CD4-positive, CD25-positive, alpha-beta regulatory T cell (primary cell): ENCODE results near the gene ELMO1. TPM values are rescaled to one million over a fixed set of nuclear protein-coding genes. Genes with fewer than 3 reads are reported as not detected.

ENCODE experiments used
- ATAC-seq, 2 donors: fragments of 150-1000 bp; cut with Tn5 transposase; one replicate each; pipeline ENCODE4 v1.10.0; 2021; ENCODE audit warnings: low read depth in 2 of 2, moderate number of reproducible peaks in 2 of 2, moderate library complexity in 1 of 2
- DNase-seq, 3 donors: peaks; one replicate each; pipeline versions ENCODE4 v3.0.0 to v3.0.0-alpha.2; 2012 to 2022; ENCODE audit warnings: mixed read lengths in 1 of 3
- H3K27ac ChIP-seq: one replicate; pipeline ENCODE4 v1.7.0; 2013; ENCODE audit warnings: mild to moderate bottlenecking, low read length; ENCODE audit not compliant: insufficient read depth, poor library complexity, severe bottlenecking
- H3K27me3 ChIP-seq: one replicate; pipeline ENCODE4 v1.7.0; 2013; ENCODE audit warnings: low read length; ENCODE audit not compliant: control insufficient read depth, insufficient read depth
- H3K36me3 ChIP-seq: one replicate; pipeline ENCODE4 v1.7.0; 2013; ENCODE audit warnings: mild to moderate bottlenecking, low read length, moderate library complexity; ENCODE audit not compliant: control insufficient read depth, insufficient read depth
- H3K4me1 ChIP-seq: 2 replicates; pipeline ENCODE4 v1.7.0; 2013; ENCODE audit warnings: mild to moderate bottlenecking, low read length; ENCODE audit not compliant: insufficient read depth, control insufficient read depth, poor library complexity, severe bottlenecking
- H3K4me3 ChIP-seq: one replicate; pipeline ENCODE4 v1.7.0; 2013; ENCODE audit warnings: low read depth, mild to moderate bottlenecking, low read length, moderate library complexity
- H3K9me3 ChIP-seq, 2 experiments: 1 replicate in 1 of 2; 2 replicates in 1 of 2; pipeline ENCODE4 v1.7.0; 2013; ENCODE audit warnings: low read length in 2 of 2, mild to moderate bottlenecking in 1 of 2, moderate library complexity in 1 of 2; ENCODE audit not compliant: control insufficient read depth in 2 of 2
- H3K27ac Mint-ChIP-seq, 3 donors: one replicate each; pipeline ENCODE4 v1.8.0; 2020 to 2022; ENCODE audit warnings: mild to moderate bottlenecking in 3 of 3, mixed read lengths in 3 of 3, moderate library complexity in 2 of 3
- H3K27me3 Mint-ChIP-seq: one replicate; pipeline ENCODE4 v1.8.0; 2022; ENCODE audit warnings: mild to moderate bottlenecking, mixed read lengths
- H3K36me3 Mint-ChIP-seq: one replicate; pipeline ENCODE4 v1.8.0; 2020; ENCODE audit warnings: mixed read lengths
- H3K4me1 Mint-ChIP-seq, 4 donors: one replicate each; pipeline ENCODE4 v1.8.0; 2020 to 2022; ENCODE audit warnings: mixed read lengths in 4 of 4, mild to moderate bottlenecking in 1 of 4
- H3K4me3 Mint-ChIP-seq, 4 donors: one replicate each; pipeline ENCODE4 v1.8.0; 2020 to 2022; ENCODE audit warnings: mild to moderate bottlenecking in 4 of 4, mixed read lengths in 4 of 4, moderate library complexity in 3 of 4
- H3K9me3 Mint-ChIP-seq, 7 donors: one replicate each; pipeline ENCODE4 v1.8.0; 2020 to 2022; ENCODE audit warnings: mixed read lengths in 7 of 7, mild to moderate bottlenecking in 3 of 7, moderate library complexity in 2 of 7
- polyA plus RNA-seq, 4 donors: library from polyadenylated mRNA; unstranded; fragments of 300-500 nt; fragmentation: Illumina TruSeq; gene quantifications; one replicate each; pipeline ENCODE4 v1.2.3, GENCODE V29; 2021
- total RNA-seq: library from RNA; stranded (reverse); gene quantifications from one replicate; pipeline ENCODE4 v1.2.3, GENCODE V29; 2022

ELMO1 gene
- total and polyA plus RNA-seq, 5 donors from 2014 or later = 39.5 to 162 (median 53.5) TPM

DNA sequence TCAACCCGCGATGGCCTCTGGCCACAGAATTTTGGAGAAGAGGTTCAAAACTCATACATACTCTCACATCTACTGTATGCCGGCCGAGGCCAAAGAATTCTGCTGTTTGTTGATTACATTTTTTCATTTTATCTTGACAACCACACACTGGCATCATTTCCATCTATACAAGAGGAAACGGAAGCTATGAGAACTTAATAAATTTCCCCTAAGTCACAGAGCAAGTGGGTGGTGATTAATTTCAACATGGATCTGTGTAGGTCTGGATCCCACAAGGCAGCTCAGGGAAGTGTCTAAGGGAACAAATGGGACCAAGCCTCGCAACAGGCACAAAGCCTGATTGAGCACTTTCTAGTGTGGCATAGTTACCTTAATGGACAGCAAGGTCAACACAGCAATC, 18.0 kb downstream of the ELMO1 start:
- H3K9me3 Mint-ChIP-seq = peaks cover 0 to 2% (median 0%) of the 10 kb centered on the region in 7 donors
- Histone ChIP-seq H3K27me3 (no peaks in the 10 kb centered on the region), H3K4me3 (no peak overlapping the region), H3K36me3 (no peaks in the 10 kb centered on the region), H3K4me1 (peaks cover 4% of the 10 kb centered on the region), H3K27ac (no peak overlapping the region), H3K9me3 (no peaks in the 10 kb centered on the region)
- no peak for ATAC-seq
- H3K27me3 Mint-ChIP-seq = no peaks in the 10 kb centered on the region
- no peak for DNase-seq
- no peak overlapping the region for H3K4me3 Mint-ChIP-seq
- peaks cover 0 to 42% (median 19%) of the 10 kb centered on the region in 4 donors for H3K4me1 Mint-ChIP-seq
- H3K36me3 Mint-ChIP-seq = peaks cover 31% of the 10 kb centered on the region
- H3K27ac Mint-ChIP-seq = no peak overlapping the region

GRCh38 chr7:37430171-37430570, 18.5 kb downstream of the ELMO1 start:
- ATAC-seq (no peak), DNase-seq (no peak)
- Mint-ChIP-seq H3K4me3 (no peak overlapping the region), H3K9me3 (peaks cover 0 to 2% (median 0%) of the 10 kb centered on the region in 7 donors), H3K36me3 (peaks cover 31% of the 10 kb centered on the region), H3K27ac (no peak overlapping the region), H3K27me3 (no peaks in the 10 kb centered on the region), H3K4me1 (peaks cover 0 to 37% (median 19%) of the 10 kb centered on the region in 4 donors)
- no peak overlapping the region for H3K27ac ChIP-seq
- no peaks in the 10 kb centered on the region for H3K9me3 ChIP-seq
- H3K36me3 ChIP-seq = no peaks in the 10 kb centered on the region
- no peak overlapping the region for H3K4me3 ChIP-seq
- H3K4me1 ChIP-seq = peaks cover 4% of the 10 kb centered on the region
- no peaks in the 10 kb centered on the region for H3K27me3 ChIP-seq

DNA sequence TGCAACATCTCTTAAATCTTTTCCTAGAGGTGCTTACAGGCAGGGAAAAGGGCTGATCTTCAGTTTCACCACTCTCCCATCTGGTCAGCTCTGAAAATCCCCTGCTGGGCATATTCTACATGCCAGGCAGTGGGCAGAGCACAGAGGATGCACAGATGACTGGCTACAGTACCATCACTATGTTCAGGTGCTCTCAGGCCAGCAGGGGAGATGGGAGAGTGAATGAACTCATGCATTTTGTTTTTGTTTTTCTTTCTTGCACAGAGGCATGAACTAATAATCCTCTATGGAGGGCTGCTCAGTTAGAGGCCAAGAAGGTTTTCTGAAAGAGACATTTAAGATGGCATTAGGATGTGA, 19.3 kb downstream of the ELMO1 start:
- ATAC-seq (no peak), DNase-seq (no peak)
- Mint-ChIP-seq H3K9me3 (peaks cover 0 to 2% (median 0%) of the 10 kb centered on the region in 7 donors), H3K4me1 (peaks cover 0 to 30% (median 13%) of the 10 kb centered on the region in 4 donors), H3K27me3 (no peaks in the 10 kb centered on the region), H3K27ac (no peak overlapping the region), H3K4me3 (no peak overlapping the region), H3K36me3 (peaks cover 31% of the 10 kb centered on the region)
- H3K9me3 ChIP-seq = no peaks in the 10 kb centered on the region
- H3K4me3 ChIP-seq = no peak overlapping the region
- H3K4me1 ChIP-seq = peaks cover 4% of the 10 kb centered on the region
- no peak overlapping the region for H3K27ac ChIP-seq
- no peaks in the 10 kb centered on the region for H3K27me3 ChIP-seq
- no peaks in the 10 kb centered on the region for H3K36me3 ChIP-seq

DNA sequence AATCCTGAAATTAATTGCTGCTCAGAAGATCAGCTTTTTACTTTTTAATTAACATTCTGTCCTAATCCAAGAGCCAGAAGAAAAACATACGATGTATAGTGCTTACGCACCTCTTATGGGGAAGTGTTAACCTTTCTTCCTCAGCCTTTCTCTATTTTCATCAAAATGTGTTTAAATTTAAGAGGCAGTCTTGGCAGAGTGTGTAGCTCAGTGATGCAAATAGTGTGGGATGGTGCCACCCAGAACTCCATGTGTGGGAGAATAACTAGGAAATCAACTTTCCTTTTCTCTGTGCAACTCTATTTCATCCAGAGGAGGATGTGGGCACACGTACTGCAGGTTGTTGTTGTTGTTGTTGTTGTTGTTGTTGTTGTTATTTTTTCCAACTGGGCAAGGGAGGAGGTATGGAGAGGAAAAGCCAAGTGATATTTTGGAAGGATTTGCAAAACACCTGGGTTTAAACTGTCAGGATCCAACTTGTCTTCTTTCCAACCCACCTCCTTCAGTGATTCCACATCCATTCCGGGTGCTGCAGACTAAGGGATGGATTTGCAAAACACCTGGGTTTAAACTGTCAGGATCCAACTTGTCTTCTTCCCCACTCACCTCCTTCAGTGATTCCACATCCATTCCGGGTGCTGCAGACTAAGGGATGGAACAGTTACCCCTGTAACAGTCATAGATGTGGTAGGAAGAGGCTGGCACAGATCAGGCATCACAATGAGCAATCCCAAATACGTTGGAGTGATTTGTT, 19.8 kb downstream of the ELMO1 start:
- H3K27me3 ChIP-seq = no peaks in the 10 kb centered on the region
- Mint-ChIP-seq H3K27ac (no peak overlapping the region), H3K36me3 (peaks cover 31% of the 10 kb centered on the region), H3K27me3 (no peaks in the 10 kb centered on the region), H3K4me3 (no peak overlapping the region), H3K4me1 (peaks cover 0 to 26% (median 10%) of the 10 kb centered on the region in 4 donors), H3K9me3 (peaks cover 0 to 2% (median 0%) of the 10 kb centered on the region in 7 donors)
- H3K36me3 ChIP-seq = no peaks in the 10 kb centered on the region
- ATAC-seq (no peak), DNase-seq (no peak)
- H3K9me3 ChIP-seq = no peaks in the 10 kb centered on the region
- H3K27ac ChIP-seq = no peak overlapping the region
- no peak overlapping the region for H3K4me3 ChIP-seq
- peaks cover 4% of the 10 kb centered on the region for H3K4me1 ChIP-seq

- H3K27me3 Mint-ChIP-seq = no peaks in the 10 kb centered on the region
- Histone ChIP-seq H3K36me3 (no peaks in the 10 kb centered on the region), H3K27me3 (no peaks in the 10 kb centered on the region), H3K4me1 (peaks cover 2% of the 10 kb centered on the region), H3K9me3 (no peaks in the 10 kb centered on the region), H3K27ac (no peak overlapping the region), H3K4me3 (no peak overlapping the region)
- no peak for DNase-seq
- H3K27ac Mint-ChIP-seq = no peak overlapping the region
- no peak for ATAC-seq
- peaks cover 0 to under 1% (median 0%) of the 10 kb centered on the region in 7 donors for H3K9me3 Mint-ChIP-seq
- H3K4me3 Mint-ChIP-seq = no peak overlapping the region
- peaks cover 0 to 16% (median 6%) of the 10 kb centered on the region in 4 donors for H3K4me1 Mint-ChIP-seq
- peaks cover 31% of the 10 kb centered on the region for H3K36me3 Mint-ChIP-seq
These were observed 21.3 kb downstream of the ELMO1 start for GRCh38 chr7:37427276-37427940.

DNA sequence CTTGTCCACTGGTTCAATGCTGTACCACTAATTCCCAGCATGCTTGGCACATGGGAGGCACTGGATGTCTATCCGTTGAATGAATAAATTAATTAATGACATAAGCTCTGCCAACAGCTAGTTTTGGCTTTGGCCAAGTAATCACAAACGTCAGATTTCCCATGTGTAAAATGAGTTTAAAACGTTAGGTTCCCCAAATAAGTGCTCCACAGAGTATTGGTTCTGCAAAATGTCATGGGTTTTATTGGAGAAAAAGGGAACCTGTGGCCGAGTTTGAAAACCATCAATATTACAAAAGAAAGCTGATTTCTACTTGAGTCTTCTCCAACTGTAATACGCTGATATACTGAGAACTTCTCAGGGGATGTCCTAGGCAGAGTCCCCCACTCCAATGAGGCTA, 23.2 kb downstream of the ELMO1 start:
- H3K27ac Mint-ChIP-seq = no peak overlapping the region
- Histone ChIP-seq H3K4me1 (no peaks in the 10 kb centered on the region), H3K27ac (no peak overlapping the region), H3K9me3 (no peaks in the 10 kb centered on the region), H3K36me3 (no peaks in the 10 kb centered on the region), H3K27me3 (no peaks in the 10 kb centered on the region), H3K4me3 (no peak overlapping the region)
- H3K27me3 Mint-ChIP-seq = no peaks in the 10 kb centered on the region
- ATAC-seq (no peak), DNase-seq (no peak)
- peaks cover 0 to 21% (median 7%) of the 10 kb centered on the region in 4 donors for H3K4me1 Mint-ChIP-seq
- H3K9me3 Mint-ChIP-seq = no peaks in the 10 kb centered on the region
- no peak overlapping the region for H3K4me3 Mint-ChIP-seq
- H3K36me3 Mint-ChIP-seq = peaks cover 27% of the 10 kb centered on the region

GRCh38 chr7:37424995-37425394, 23.7 kb downstream of the ELMO1 start:
- no peak overlapping the region for H3K4me3 Mint-ChIP-seq
- Histone ChIP-seq H3K27me3 (no peaks in the 10 kb centered on the region), H3K36me3 (no peaks in the 10 kb centered on the region), H3K4me3 (no peak overlapping the region), H3K9me3 (no peaks in the 10 kb centered on the region), H3K27ac (no peak overlapping the region), H3K4me1 (no peaks in the 10 kb centered on the region)
- peaks cover 0 to 24% (median 8%) of the 10 kb centered on the region in 4 donors for H3K4me1 Mint-ChIP-seq
- no peak overlapping the region for H3K27ac Mint-ChIP-seq
- no peaks in the 10 kb centered on the region for H3K27me3 Mint-ChIP-seq
- H3K9me3 Mint-ChIP-seq = no peaks in the 10 kb centered on the region
- DNase-seq (no peak), ATAC-seq (no peak)
- H3K36me3 Mint-ChIP-seq = peaks cover 22% of the 10 kb centered on the region
